CMK (cell line): ENCODE data around the gene JPT1.
"Not testable (repeated sequence)": the region's sequence is repeated elsewhere in the genome, so short reads cannot be mapped to it uniquely, and the experiment has no call there.

Experiments used
- DNase-seq: peaks from one replicate; pipeline ENCODE4 v3.0.0-alpha.2; 2010; ENCODE audit warnings: low read depth

Gene JPT1

GRCh38 chr17:75129576-75129975, 24.7 kb downstream of the JPT1 start:
- DNase-seq, result no peak

GRCh38 chr17:75128694-75129505, 25.4 kb downstream of the JPT1 start:
- no peak for DNase-seq

- DNase-seq, result not testable (repeated sequence)
Observed at GRCh38 chr17:75127936-75128335, 26.4 kb downstream of the JPT1 start.

GRCh38 chr17:75126954-75127353, 27.4 kb downstream of the JPT1 start:
- DNase-seq, result no peak

- no peak for DNase-seq
Observed at GRCh38 chr17:75125984-75126383, 28.3 kb downstream of the JPT1 start.

- no peak for DNase-seq
Observed at GRCh38 chr17:75124819-75125162, 29.5 kb downstream of the JPT1 start.

GRCh38 chr17:75124041-75124818, 30.1 kb downstream of the JPT1 start:
- peak; percentile 88 for DNase-seq

GRCh38 chr17:75118307-75118706, 36.0 kb downstream of the JPT1 start:
- no peak for DNase-seq

GRCh38 chr17:75116737-75117136, 37.6 kb downstream of the JPT1 start:
- DNase-seq, result no peak

- no peak for DNase-seq
Observed at GRCh38 chr17:75115555-75115954, 38.8 kb downstream of the JPT1 start.

- DNase-seq, result no peak
Observed at GRCh38 chr17:75114552-75115314, 39.6 kb downstream of the JPT1 start.

GRCh38 chr17:75113798-75114551, 40.3 kb downstream of the JPT1 start:
- peak; percentile 89 for DNase-seq

- no peak for DNase-seq
Observed at GRCh38 chr17:75111777-75112335, 42.5 kb downstream of the JPT1 start.

- no peak for DNase-seq
Observed at GRCh38 chr17:75110234-75110937, 43.9 kb downstream of the JPT1 start.

GRCh38 chr17:75109407-75110233, 44.7 kb downstream of the JPT1 start, which contains the start of gene ARMC7:
Gene ARMC7 (plus strand): TSS chr17:75109969. CDS start chr17:75110289, 320 bp downstream.
- peak; percentile 76 for DNase-seq

- DNase-seq, result no peak
Observed at GRCh38 chr17:75109046-75109406, 45.3 kb downstream of the JPT1 start.

GRCh38 chr17:75108193-75108592, 46.1 kb downstream of the JPT1 start:
- no peak for DNase-seq

GRCh38 chr17:75105126-75106080, 48.9 kb downstream of the JPT1 start:
- DNase-seq, result no peak
